Breast epithelium (tissue), 3 donors: ENCODE data around the gene MED10.

Source experiments
- CTCF ChIP-seq, 3 donors: fragments of 450-650 bp; IDR thresholded peaks; one replicate each; pipeline ENCODE4 v1.5.1; 2016 to 2017; ENCODE audit warnings: antibody characterized with exemption in 3 of 3, mild to moderate bottlenecking in 3 of 3, moderate library complexity in 3 of 3
- POLR2A ChIP-seq: fragments of 450-650 bp; IDR thresholded peaks from one replicate; pipeline ENCODE4 v1.6.1; 2016; ENCODE audit warnings: antibody characterized with exemption, mild to moderate bottlenecking, moderate library complexity

DNA sequence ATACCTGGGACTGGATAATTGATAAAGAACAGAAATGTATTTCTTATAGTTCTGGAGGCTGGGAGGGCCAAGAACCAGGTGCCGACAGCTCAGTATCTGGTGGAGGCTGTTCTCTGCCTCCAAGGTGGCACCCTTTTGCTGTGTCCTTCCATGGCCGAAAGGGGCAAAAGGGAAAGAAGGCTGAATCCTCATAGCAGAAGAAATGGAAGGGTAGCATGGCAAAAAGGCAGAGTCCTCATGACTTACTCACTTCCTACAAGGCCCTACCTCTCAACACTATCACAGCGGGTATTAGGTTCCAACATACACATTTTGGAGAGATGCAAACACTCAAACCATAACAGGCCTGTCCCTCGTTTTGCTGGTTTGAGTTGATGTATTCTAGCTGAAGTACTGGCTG is 25.1 kb upstream of the MED10 start:
- TF ChIP-seq CTCF (IDR thresholded peaks at IDR 0.05) (no peak), POLR2A (no peak)
